ENCODE results near the gene FGF3.

The FGF3 gene

DNA sequence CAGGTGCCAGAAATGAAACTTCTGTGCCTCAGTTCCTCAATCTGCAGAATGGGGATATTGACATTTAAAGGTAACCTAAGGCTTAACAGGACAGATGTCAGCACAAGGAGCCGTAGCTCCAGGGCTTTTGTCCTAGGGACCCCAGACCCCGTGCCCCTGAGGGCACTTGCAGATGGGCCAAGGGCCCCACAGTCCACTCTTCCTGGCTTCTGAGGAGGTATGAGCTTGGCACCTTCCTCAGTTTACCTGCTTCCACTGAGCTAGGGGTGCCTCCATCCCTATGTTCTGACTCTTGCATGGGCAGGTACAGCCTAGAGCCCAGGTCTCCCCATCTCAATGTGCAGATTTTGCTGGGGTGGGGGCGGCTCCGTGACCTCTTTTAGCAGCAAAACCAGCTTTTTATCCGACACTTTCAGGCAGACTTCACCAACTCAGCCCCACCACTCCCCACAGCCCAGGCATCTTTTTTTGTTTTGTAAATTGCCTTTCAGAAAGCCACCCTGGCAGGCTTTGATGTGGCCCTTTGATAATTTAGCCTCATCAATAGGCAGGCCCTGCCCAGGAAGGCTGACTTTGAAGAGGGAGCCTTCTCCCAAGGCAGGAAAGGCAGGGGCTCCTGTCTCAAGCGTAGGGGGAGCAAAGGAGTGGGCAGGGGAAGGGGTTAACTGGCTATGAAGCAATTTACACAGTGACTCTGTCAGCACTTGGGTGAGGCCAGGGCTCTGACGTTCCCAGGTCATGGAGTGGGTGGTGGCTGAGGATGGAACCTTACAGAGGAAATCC lies 23.7 kb upstream of the FGF3 start:
- no peak for DNase-seq

DNA sequence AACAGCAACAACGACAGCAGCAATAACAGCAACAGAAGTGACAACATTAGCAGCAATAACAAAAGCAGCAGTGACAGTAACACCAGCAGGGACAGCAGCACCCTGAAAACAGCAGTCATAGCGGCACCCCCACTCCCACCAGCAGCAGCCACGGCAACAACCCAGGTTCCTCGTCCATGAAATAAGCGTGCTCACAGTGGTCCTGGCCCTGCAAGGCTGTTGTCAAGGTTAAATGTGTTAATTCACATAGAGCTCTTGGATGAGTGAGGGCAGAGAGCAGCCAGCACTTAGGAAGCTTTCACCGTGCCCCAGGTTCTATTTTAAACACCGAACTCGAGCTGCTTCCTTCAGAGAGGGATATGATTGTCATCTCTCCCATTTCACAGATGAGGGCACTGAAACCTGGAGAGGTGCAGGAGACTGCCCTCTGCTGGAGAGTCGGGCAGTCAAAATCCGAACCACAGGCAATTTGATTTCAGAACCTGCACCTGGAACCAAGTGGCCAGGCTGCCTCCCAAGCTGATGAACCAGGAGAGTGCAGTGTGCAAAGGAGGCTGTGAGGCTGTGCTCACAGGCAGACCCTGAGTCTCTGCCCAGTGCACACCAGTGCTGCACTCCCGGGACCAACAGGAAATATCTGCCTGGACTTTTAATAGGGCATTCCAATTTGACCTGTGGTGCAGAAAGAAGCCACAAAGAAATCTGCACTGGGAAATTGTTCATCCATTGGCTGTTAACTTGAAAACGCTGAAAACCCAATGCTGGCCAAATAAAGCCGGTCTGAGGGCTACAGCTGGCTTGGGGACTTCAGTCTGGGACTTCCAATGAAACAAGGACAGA lies 22.9 kb upstream of the FGF3 start:
- DNase-seq = no peak

DNA sequence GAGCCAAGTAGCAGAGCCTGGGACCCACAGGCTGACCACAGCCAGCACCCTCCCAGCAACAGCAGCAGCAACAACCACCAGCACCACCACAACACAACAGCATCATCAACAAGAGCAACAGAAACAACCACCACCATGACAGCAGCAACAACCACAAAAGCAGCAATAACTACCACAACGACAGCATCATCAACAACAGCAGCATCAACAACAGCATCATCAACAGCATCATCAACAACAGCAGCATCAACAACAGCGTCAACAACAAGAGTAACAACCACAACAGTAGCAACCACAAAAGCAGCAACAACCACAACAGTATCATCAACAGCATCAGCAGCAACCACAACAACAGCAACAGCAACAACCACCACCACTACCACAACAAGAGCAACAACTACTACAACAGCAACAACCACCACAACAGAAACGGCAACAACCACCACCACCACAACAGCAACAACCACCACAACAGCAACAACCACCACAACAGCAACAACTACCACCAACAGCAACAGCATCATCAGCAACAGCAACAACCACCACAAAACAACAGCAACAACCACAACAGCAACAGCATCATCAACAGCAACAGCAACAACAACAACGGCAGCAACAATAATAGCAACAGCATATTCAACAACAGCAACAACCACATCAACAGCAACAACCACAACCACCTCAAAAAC lies 22.1 kb upstream of the FGF3 start:
- DNase-seq = no peak

DNA sequence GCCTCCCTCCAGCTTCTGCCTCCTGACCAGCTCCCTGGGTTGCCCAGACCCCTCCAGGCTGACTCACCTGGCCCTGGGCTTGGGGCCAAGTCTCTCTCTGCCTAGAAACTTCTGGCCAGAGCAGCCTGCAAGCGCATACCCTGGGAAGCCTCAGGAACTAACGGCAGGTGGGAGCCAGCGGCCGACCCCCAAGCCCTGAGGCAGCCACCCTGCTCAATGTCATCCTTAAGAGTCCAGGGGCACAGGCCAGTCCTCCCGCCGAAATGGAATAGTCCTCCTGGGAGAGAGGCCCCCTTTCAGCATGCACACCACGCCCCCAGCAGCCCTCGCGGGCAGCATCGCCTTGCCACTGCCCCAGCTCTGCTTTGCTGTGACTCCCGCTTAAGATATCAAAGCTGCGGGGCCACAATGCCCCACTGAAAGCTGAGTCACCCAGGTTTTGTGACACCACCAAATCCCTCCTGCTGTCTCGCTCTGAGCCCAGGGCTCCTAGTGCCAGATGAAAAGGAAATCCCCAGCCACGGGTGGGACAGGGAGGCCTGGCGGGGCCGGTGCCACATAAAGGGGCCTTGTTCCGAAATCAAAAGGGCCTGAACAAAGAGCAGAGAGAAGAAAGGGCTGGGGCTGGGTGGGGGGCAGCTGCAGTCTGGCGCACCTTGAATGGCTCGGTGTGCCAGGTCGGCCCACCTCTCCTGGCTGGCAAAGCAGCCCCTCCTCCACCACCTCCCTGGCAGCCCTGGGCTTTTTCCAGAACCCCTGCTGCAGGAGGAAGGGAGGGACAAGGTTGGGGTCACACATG lies 21.4 kb upstream of the FGF3 start:
- DNase-seq = no peak

DNA sequence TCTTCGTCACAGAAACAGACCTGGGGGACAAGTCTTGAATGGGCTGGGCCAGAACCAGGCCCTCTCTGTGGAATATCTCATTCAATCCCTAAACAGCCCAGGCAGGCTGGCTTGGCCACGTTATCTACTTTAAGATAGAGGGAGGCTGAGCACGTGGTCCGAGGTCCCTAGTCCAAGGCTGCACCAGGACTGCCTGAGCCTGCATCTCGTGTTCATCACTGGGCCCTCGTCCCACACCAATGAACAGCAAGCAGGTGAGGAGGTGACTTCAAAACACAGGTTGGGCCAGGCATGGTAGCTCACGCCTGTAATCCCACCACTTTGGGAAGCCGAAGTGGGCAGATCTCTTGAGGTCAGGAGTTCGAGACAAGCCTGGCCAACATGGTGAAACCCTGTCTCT lies 20.3 kb upstream of the FGF3 start:
- DNase-seq = no peak

DNA sequence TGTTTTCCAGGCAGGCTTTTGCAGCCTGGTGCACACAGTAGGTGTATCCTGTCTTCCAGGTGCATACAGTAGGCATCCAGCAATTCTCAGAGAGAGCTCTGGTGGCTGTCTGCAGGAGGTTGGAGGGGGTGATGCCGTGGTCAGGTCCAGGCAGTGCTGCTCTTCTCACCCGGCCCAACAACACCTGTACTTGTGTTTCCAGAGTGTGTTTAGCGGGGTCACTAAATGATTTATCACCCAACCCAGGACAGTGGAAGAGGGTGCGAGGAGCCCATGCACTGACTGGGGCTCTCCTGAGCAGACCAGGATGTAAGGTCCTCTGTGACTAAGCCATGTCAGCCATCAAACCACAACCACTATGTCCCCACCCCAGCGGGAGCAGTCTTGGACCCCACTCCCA lies 18.6 kb upstream of the FGF3 start:
- DNase-seq = no peak

DNA sequence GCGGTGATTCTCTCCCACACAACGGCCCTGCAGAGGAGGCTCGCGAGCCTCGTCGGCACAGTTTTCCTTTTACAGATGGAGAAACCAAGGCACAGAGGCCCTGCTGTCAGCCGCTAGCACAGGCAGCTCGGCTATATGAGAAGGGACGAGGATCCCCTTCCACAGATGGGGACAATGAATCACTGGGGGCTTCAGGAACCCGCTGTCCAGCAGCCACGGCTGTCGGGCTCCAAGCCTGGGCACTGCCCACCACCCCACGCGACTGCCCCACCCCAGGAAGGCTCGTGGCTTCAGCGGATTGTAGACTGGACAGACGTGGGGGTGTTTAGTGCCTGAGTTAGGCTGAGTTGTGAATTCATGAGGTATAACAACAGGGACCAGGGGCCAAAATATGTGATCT lies 17.2 kb upstream of the FGF3 start:
- DNase-seq = no peak

DNA sequence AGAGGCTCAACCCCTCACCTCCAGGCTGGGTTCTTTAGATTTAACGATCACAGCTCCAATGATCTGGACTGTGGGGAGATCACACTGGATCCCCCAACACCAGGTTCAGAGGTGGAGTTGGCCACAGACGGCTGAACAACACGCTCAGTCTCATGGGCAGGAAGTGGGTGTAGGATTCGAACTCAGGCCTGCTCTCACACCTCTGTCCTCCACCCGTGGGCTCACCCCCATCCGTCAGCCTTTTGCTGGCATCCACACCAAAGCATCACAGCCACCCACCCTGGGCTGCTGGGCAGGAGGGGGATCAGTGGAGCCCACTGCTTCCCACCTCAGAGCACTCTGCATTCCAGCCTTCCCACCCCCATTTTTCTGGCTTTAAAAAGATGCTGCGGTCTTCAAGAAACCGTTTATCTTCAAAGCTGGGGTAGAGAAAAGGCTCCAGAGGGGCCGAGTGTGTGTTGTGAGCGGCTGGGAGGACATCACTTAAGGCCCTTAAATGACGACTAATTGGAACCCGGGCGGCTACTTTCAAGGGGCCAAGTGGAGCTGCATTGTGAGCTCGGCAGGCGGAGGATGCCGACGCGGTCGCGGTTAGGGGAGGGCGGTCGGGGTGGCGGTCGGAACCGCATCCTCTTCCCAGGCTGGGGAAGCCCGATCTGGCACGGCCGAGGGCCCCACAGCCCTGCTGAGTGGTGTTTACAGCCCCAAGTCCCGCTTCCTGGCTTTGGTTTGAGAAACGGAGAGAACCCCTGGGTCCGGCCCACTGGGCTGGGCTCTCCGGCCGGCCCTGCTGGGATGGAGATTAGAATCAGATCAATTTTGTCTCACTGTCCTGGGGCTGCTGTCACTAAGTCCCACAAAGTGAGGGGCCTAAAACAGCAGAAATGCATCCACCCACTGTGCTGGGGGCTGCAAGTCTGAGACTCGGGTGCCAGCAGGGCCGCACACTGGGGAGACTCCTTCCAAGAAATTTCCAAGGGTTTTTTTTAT lies 15.9 kb upstream of the FGF3 start:
- DNase-seq = no peak

DNA sequence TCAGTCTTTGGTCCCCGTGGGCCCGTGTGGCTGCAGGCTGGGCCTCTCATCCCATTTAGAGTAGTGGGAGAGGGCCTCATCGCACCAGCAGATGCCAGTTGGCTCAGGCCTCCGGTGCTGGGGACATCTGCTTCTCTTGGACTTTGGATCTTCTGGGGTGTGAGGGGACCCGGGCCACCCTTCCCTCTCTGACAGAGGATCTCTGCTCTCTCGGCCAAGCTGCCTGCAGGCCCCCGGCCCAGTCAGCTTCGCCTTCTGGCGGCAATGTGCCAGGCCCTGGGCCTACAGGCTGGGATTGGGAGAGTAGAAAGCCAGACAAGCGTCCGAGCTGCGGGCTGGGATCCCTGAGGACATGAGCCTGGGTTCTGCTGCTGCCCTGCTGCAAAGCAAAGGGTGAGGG lies 15.0 kb upstream of the FGF3 start:
- no peak for DNase-seq

DNA sequence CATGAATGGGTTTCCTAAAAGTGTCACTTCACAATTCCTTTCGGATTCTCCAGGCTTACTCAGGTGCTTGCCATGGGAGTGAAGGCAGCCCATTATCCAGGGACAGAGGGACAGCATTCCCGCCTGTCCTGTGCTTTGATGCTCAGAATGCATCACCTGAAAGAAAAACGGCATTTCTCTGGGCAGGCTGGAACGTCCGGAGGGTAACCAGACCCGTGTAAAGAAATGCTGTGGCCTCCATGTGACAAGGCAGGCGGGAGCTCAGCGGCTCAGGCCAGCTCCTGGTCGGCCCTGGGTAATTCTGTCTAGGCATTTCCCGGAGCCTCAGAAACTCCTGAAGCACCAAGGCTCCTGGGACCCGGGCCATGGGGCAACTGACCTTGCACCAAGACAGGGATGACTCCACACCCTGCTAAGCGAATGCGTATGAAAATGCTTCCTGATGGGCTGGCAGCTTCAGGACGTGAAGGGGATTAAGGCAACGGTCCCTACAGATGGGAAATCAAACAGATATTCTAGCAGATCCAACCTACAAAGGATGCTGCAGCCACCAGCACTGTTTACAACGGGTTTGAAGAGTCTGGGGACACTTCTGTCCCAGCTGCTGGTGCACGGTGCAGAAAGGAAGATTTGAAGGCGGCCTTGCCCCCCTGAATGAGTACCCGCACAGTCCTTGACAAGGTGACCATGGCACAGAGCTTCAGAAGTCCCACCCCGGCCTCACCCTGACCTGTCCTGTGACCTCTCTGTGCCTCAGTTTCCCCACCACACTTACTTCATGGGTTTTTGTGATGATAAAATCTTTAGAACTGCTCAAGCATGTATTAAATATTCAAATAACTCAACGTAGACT lies 13.6 kb upstream of the FGF3 start:
- DNase-seq = no peak

DNA sequence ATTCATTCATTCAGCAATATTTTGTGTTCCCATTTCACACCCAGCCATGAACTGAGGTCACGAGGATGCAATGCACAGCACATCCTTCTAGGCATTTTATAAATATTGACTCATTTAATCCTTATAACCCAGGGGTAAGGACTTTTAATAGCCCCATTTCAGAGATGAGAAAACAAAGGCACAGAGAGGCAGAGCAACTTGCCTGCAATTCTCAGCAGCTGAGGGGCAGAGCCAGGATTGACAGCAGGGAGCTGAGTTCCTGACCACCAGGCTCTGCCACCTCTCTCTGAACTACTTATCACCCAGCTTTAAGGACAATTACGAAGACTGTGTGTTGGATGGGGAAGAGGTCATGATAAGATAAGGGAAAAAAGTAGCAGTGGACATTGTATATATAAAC lies 12.8 kb upstream of the FGF3 start:
- no peak for DNase-seq

DNA sequence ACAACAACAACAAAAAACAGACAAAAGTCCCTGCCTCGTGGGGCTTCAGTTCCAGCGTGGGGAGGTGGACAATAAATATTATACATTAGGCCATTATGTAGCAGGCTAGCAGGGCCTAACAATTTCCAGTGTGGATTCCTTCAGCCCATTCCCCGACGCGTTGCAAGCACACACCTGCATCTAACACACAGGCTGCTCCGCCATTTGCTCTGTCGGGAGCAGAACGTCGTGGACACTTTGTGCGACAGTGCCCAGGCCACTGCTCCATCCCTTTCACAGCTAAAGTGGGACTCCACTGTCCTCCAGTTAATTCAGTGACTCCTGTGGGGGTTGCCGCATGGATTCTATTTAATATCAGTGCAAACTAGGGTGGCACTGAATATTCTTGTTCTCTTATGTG lies 10.9 kb upstream of the FGF3 start:
- no peak for DNase-seq

DNA sequence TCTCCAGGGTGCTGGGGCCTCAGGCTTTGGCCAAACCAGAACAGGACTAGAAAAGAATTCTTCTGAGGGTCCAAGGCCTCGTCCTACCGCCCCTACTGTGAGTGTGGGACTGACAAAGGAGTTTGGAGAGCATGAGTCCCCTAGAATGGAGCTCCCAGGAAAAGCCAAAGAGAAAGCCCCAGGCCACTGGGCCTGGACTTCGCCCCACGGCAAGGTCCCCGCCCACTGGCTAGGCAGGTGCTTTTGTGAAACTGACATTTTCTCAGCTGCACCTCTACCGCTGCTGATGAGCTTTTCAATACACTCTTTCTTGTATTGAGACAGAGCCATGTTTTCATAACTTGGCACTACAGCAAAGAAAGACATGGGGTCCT lies 9.7 kb upstream of the FGF3 start:
- no peak for DNase-seq

DNA sequence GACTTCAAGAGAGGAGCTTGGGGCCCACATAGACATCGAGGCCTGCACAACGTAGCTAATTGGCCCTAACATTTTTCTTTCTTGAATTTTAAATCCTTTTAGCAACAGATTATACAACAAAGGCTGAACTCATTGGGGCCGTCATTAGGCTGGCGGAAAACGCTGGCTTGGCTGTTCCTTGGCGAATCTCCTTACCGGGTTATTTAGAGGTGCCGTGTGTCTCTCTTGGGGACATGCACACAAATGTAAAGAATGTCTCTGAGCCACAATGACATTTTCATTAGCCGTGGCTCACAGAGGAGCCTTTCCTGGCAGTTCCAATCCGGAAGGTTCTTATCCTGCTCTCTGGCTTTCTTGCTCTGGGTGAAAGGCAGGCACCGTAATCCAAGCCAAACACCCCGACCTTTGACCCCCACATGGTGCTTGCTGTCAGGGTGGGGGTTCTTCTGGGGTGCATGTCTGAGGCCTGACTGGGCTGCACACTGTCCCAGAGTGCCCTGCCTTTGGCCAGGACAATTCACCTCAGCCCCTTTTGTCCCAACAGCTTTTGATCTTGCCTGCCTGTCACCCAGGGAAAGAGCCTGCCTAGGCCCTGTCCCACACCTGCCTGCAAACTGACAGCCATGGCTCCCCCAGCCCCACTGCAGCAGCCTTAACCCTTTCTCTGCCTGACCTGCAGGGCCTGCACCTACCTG lies 9.2 kb upstream of the FGF3 start:
- peak; percentile 57 for DNase-seq

DNA sequence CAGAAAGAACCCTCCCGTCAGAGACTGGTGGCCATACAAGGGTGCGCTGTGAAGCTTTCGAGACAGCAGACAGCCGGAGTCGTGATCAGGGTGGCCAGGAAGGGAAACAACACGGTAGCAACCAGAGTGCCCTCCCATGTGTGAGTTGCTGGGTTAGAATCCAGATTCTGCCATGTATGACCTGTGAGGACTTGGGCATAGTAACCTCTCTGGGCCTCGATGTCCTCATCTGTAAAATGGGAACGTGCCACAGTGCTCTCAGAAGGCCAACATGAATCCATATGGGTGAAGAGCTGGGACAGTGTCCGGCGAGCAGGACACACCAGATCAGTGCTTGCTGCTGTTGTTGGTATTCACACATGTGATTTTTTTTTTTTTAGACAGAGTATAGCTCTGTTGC lies 7.6 kb upstream of the FGF3 start:
- no peak for DNase-seq

DNA sequence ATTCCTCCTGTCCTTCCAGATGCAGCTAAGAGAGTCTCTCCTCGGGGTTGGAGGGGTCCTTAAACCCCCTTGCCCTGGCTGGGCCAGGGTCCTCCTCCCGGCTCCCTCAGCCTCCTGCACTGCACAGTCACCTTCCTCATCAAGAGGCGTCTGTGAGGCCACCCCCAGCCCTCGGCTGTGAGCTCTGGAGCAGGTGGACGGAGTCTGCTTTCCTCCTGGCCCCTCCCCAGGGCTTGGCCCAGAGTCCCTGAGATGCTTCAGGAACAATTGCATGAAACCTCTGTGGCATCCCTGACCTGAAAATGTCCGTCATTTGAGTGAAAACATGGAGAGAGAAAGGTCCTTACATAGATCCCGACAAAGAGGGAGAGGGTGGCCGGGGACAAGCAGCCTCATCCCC lies 6.7 kb upstream of the FGF3 start:
- no peak for DNase-seq

DNA sequence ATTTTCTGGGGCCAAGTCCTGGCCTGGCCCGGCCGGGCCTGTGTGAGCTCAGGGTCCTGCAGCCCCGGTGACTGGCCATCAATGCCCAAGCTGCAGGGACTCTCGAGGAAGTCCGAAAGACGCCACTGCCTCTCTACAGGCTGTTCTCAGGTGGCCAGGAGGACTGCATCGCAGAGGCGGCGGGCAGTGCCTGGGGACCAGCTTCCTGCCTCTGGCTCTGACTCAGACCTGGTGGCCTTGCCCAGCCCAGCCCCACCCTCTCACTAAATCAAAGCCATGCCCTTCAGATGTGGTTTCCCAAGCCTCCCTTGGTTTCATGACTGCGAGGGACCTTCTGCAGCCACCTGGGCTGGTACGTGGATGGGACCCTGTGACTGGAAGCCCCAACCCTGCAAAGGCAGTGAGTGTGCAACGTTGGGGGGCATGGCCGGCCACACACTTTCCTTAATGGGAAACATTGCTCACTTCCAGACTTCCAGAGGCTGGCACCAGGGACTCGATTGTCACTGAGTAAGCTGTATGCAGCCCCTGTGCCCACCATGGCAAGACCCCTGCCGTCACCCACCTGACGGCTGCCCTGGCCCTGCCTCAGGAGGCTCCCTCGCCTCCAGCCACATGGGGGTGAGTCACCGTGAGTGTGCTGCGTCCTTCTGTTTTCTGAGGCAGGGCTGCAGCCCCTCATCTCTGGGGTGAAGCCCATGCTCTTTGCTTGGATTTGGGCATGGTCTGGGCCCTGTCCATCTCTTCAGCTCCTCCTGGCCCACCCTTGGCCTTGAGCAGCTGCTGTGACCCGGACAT lies 6.0 kb upstream of the FGF3 start:
- no peak for DNase-seq

DNA sequence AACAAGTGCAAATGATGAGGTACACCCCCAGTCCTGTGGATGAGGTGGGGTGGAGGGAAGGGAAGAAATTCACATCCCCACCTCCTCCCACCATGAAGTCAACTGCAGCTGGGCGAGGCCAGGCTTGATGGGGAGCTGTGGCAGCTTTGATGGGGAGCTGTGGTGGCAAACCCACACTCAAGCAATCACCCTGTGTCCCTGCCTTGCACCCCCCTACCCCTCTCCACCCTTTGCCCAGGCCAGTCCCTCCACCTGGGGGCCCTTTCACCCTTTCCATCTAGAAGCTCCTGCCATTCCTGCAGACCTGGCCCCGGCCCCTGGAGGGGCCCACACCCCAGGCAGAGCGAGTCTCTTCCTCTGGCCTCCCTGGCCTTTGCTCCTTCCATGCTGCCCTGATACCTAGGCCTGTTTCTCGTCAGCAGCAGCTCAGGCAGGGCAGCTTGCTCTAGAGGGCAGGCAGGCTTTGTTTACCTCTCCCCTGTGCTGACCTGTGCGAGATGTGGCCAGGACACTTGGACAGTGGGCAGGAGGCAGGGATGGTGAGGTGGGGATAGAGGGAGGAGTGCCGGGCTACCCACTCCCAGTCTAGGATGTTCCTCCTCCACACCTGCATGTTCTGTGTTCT lies 4.5 kb upstream of the FGF3 start:
- no peak for DNase-seq

Measured in NCI-H82 (cell line).